Measurements from ENCODE around the gene C22orf39. TPM values are rescaled to one million over a fixed set of nuclear protein-coding genes. Genes with fewer than 3 reads are reported as not detected.

C22orf39 gene
- total RNA-seq, 1 experiment from 2014 or later = 28.4 TPM

GRCh38 chr22:19455033-19455432, 7.5 kb upstream of the C22orf39 start:
- Histone ChIP-seq H3K36me3 (ENCODE audit: insufficient read depth, low read length, poor library complexity, severe bottlenecking) (peaks cover 68% of the 10 kb centered on the region), H3K27ac (ENCODE audit: low read depth, low read length, poor library complexity, severe bottlenecking) (no peak overlapping the region), H3K4me1 (ENCODE audit: insufficient read depth, low read length, poor library complexity, severe bottlenecking) (no peaks in the 10 kb centered on the region), H3K4me3 (ENCODE audit: low read depth, low read length, poor library complexity, severe bottlenecking) (no peak overlapping the region), H3K27me3 (replicated peaks; ENCODE audit: insufficient read depth, low read depth, low read length, poor library complexity) (no peaks in the 10 kb centered on the region), H3K9me3 (ENCODE audit: low read depth, low read length, poor library complexity, severe bottlenecking) (no peaks in the 10 kb centered on the region)
- TF ChIP-seq CTCF (conservative IDR thresholded peaks at IDR 0.05; ENCODE audit: low read depth, low read length) (no peak), EZH2 (IDR thresholded peaks at IDR 0.05; ENCODE audit: borderline replicate concordance, low read depth, low read length, poor library complexity, severe bottlenecking) (no peak)
- ChIA-PET CTCF (no interaction called here), POLR2A (ENCODE audit: low non-redundant PET) (no interaction called here)
- no TSS peak for BruUV-seq (replicated peaks)
- intact Hi-C loops (cut with micrococcal nuclease; ENCODE audit: unreplicated experiment) = no loop called here
- no peak for DNase-seq (ENCODE audit: low spot score)

- Histone ChIP-seq H3K9me3 (ENCODE audit: low read depth, low read length, poor library complexity, severe bottlenecking) (no peaks in the 10 kb centered on the region), H3K27ac (ENCODE audit: low read depth, low read length, poor library complexity, severe bottlenecking) (no peak overlapping the region), H3K36me3 (ENCODE audit: insufficient read depth, low read length, poor library complexity, severe bottlenecking) (peaks cover 67% of the 10 kb centered on the region), H3K4me3 (ENCODE audit: low read depth, low read length, poor library complexity, severe bottlenecking) (no peak overlapping the region), H3K4me1 (ENCODE audit: insufficient read depth, low read length, poor library complexity, severe bottlenecking) (no peaks in the 10 kb centered on the region), H3K27me3 (replicated peaks; ENCODE audit: insufficient read depth, low read depth, low read length, poor library complexity) (no peaks in the 10 kb centered on the region)
- TF ChIP-seq CTCF (conservative IDR thresholded peaks at IDR 0.05; ENCODE audit: low read depth, low read length) = no peak
- no TSS peak for BruUV-seq (replicated peaks)
- POLR2A ChIA-PET (ENCODE audit: low non-redundant PET) = no interaction called here
- CTCF ChIA-PET = no interaction called here
- DNase-seq (ENCODE audit: low spot score) = no peak
- intact Hi-C loops (cut with micrococcal nuclease; ENCODE audit: unreplicated experiment) = no loop called here
These were observed 6.6 kb upstream of the C22orf39 start for GRCh38 chr22:19454156-19454555.

- CTCF ChIA-PET = no interaction called here
- POLR2A ChIA-PET (ENCODE audit: low non-redundant PET) = no interaction called here
- TF ChIP-seq EZH2 (IDR thresholded peaks at IDR 0.05; ENCODE audit: borderline replicate concordance, low read depth, low read length, poor library complexity, severe bottlenecking) (no peak), CTCF (conservative IDR thresholded peaks at IDR 0.05; ENCODE audit: low read depth, low read length) (no peak)
- Histone ChIP-seq H3K4me3 (ENCODE audit: low read depth, low read length, poor library complexity, severe bottlenecking) (no peak overlapping the region), H3K4me1 (ENCODE audit: insufficient read depth, low read length, poor library complexity, severe bottlenecking) (no peaks in the 10 kb centered on the region), H3K9me3 (ENCODE audit: low read depth, low read length, poor library complexity, severe bottlenecking) (no peaks in the 10 kb centered on the region), H3K27ac (ENCODE audit: low read depth, low read length, poor library complexity, severe bottlenecking) (no peak overlapping the region), H3K36me3 (ENCODE audit: insufficient read depth, low read length, poor library complexity, severe bottlenecking) (peaks cover 63% of the 10 kb centered on the region), H3K27me3 (replicated peaks; ENCODE audit: insufficient read depth, low read depth, low read length, poor library complexity) (no peaks in the 10 kb centered on the region)
- intact Hi-C loops (cut with micrococcal nuclease; ENCODE audit: unreplicated experiment) = no loop called here
- BruUV-seq (replicated peaks) = no TSS peak
- no peak for DNase-seq (ENCODE audit: low spot score)
These were observed 6.2 kb upstream of the C22orf39 start for GRCh38 chr22:19453718-19454117.

All from A673 (cell line).